Mucosa of descending colon (tissue), 3 donors: ENCODE results near the gene HOXB13. TPM values are rescaled to one million over a fixed set of nuclear protein-coding genes. Genes with fewer than 3 reads are reported as not detected.

Source experiments
- ATAC-seq: fragments of 200-7000 bp; cut with Tn5 transposase; one replicate; pipeline ENCODE4 v1.9.1; 2020; ENCODE audit warnings: mild to moderate bottlenecking, moderate library complexity
- DNase-seq, 3 donors: peaks; one replicate each; pipeline ENCODE4 v3.0.0-alpha.2; 2020
- H3K36me3 ChIP-seq: fragments of 200-600 bp; one replicate; pipeline ENCODE4 v1.8.0; 2021; ENCODE audit warnings: low read depth, mild to moderate bottlenecking
- H3K4me1 ChIP-seq: fragments of 200-600 bp; one replicate; pipeline ENCODE4 v1.8.0; 2021; ENCODE audit warnings: low read depth, mild to moderate bottlenecking
- H3K4me3 ChIP-seq: fragments of 200-600 bp; one replicate; pipeline ENCODE4 v1.8.0; 2021; ENCODE audit warnings: mild to moderate bottlenecking
- H3K9me3 ChIP-seq: fragments of 200-600 bp; one replicate; pipeline ENCODE4 v1.8.0; 2021; ENCODE audit warnings: mild to moderate bottlenecking
- intact Hi-C, 2 donors: fragments of 100-400 bp; cut with DNase I in 1 of 2; cut with micrococcal nuclease in 1 of 2; formaldehyde crosslinking; loops; one replicate each; pipeline versions ENCODE4 v1.11.0 to v1.11.1; 2022; cut with DNase I, micrococcal nuclease
- total RNA-seq, 3 donors: library from RNA; stranded (reverse); fragmentation: NEBNext Ultra II Directional in 2 of 3; extraction: Animal tissue kit (Norgen Biotek cat#: 25700) in 2 of 3; gene quantifications; one replicate each; pipeline versions ENCODE4 v1.2.1 to v1.2.4, GENCODE V29; 2021 to 2023
- TF ChIP-seq, protein P1 (sequence below): fragments of 200-600 bp; IDR thresholded peaks from one replicate; pipeline ENCODE4 v1.8.0; 2022; ENCODE audit warnings: antibody characterized with exemption, mild to moderate bottlenecking
- donor health status: DM: no; HTN: no; CAD: no; lungs with moderate emphysema.
- donor health status: DM: no; HTN: no; CAD: no.
- donor health status: DM: no; HTN: yes; CAD: no.

The HOXB13 gene
- total RNA-seq, 3 donors from 2014 or later: 12.2 to 65.4 (median 48.2) TPM

- TF ChIP-seq, protein P1, sequence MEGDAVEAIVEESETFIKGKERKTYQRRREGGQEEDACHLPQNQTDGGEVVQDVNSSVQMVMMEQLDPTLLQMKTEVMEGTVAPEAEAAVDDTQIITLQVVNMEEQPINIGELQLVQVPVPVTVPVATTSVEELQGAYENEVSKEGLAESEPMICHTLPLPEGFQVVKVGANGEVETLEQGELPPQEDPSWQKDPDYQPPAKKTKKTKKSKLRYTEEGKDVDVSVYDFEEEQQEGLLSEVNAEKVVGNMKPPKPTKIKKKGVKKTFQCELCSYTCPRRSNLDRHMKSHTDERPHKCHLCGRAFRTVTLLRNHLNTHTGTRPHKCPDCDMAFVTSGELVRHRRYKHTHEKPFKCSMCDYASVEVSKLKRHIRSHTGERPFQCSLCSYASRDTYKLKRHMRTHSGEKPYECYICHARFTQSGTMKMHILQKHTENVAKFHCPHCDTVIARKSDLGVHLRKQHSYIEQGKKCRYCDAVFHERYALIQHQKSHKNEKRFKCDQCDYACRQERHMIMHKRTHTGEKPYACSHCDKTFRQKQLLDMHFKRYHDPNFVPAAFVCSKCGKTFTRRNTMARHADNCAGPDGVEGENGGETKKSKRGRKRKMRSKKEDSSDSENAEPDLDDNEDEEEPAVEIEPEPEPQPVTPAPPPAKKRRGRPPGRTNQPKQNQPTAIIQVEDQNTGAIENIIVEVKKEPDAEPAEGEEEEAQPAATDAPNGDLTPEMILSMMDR: no peak
- ATAC-seq (peak; percentile 67), DNase-seq (peak; percentile 88 to 89 (median 89))
- no peaks in the 10 kb centered on the region for H3K36me3 ChIP-seq
- intact Hi-C loops: loop anchor here (5.0 kb wide), 2 partner anchors 70 to 80 kb away; no protein-coding TSS in a partner anchor
- no peaks in the 10 kb centered on the region for H3K9me3 ChIP-seq
- H3K4me1 ChIP-seq: peaks cover 17% of the 10 kb centered on the region
- H3K4me3 ChIP-seq: peak within 1 kb of the TSS; percentile 48
Measured at GRCh38 chr17:48722201-48722907, 6.2 kb downstream of the HOXB13 start, which contains the start of gene PRAC1. TSS of gene PRAC1 (minus strand) at chr17:48722518. CDS start at chr17:48722392, 126 bp downstream.

GRCh38 chr17:48721009-48721402, 7.5 kb downstream of the HOXB13 start:
- Histone ChIP-seq H3K9me3 (no peaks in the 10 kb centered on the region), H3K36me3 (no peaks in the 10 kb centered on the region), H3K4me3 (no peak overlapping the region), H3K4me1 (peaks cover 18% of the 10 kb centered on the region)
- DNase-seq: peak in 2 of 3 donors; percentile 44 to 56
- no peak for ATAC-seq
- TF ChIP-seq, protein P1: no peak
- intact Hi-C loops: loop anchor here (5.0 kb wide), 2 partner anchors 71 to 81 kb away; no protein-coding TSS in a partner anchor

DNA sequence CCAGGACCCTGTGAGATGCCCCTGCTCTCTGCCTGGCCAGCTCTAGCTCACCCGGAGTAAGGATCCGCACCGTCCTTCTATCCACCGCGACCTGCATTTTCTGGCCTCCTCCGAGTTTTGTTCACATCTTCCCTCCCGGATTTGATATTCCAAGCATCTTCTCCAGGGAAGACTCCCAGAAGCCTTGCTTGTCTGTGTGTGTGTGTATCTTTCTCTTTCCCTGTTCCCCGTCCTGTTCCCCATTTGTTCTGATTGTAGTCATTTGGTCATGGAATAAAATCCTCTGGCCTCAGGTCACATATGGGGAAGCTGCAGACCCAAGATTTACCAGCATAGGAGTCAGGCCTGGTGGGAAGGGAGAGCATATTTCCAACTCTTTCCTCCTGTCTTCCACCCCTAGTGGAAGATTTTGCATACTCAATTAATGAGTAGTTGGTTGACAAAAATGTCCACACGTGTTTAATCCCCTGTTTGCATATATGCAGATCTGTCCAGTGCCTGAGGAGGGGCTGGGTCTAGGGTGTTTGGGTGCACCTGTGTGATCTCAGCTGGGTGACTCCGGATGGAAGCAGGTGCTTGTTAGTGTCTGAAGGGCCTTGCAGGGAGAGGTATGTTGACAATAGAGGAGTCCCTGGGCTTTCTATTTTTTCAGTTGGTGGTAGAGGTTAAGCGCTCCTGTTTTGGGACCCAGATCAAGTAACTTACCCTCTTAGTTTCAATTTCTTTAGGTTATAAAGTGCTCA, 8.1 kb downstream of the HOXB13 start:
- Histone ChIP-seq H3K4me1 (peaks cover 22% of the 10 kb centered on the region), H3K36me3 (no peaks in the 10 kb centered on the region), H3K4me3 (no peak overlapping the region), H3K9me3 (no peaks in the 10 kb centered on the region)
- DNase-seq (peak in 1 of 3 donors; percentile 45), ATAC-seq (peak; percentile 6)
- intact Hi-C loops: loop anchor here (5.0 kb wide), 2 partner anchors 72 to 82 kb away; no protein-coding TSS in a partner anchor
- TF ChIP-seq, protein P1: no peak

DNA sequence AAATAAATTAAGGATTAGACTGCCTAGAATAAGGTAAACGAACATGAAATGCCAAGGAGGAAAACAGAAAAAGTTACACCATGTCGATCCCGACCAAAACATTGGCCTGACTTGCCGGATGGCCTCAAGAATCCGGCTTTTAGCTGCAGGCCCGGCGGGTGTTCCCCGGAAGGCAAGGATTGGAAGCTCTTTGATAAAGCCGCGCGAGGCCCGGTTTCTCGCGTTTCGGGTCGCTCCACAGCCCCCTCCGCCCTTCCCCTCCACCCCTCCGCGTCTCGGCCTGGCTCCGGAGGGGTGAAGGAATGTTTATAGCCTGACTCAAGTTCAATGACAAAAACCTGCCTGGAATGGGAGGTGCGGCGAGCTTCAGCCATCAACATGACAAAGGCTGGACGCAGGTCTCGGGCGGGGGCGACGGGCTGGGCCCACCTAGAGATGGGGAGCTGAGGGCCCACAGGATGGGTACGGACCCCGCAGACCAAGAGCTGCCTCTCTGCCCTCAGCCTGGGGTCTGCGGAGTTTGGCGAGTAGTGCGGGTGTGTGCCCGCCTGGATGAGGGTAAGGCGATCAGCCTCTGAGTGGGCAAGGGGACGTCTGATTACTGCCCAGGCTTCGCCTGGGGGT, 8.8 kb downstream of the HOXB13 start:
- ATAC-seq: peak; percentile 2
- H3K4me1 ChIP-seq: peaks cover 15% of the 10 kb centered on the region
- intact Hi-C loops: loop anchor here (5.0 kb wide), 2 partner anchors 73 to 83 kb away; no protein-coding TSS in a partner anchor
- TF ChIP-seq, protein P1: no peak
- peak overlapping the region; percentile 17 for H3K4me3 ChIP-seq
- no peaks in the 10 kb centered on the region for H3K36me3 ChIP-seq
- no peaks in the 10 kb centered on the region for H3K9me3 ChIP-seq
- DNase-seq: peak; percentile 57 to 64 (median 61)
